Measurements from ENCODE around the gene CRABP2. TPM values are rescaled to one million over a fixed set of nuclear protein-coding genes. Genes with fewer than 3 reads are reported as not detected.

CRABP2 gene
- total RNA-seq, 1 experiment from 2014 or later: 31.9 TPM

DNA sequence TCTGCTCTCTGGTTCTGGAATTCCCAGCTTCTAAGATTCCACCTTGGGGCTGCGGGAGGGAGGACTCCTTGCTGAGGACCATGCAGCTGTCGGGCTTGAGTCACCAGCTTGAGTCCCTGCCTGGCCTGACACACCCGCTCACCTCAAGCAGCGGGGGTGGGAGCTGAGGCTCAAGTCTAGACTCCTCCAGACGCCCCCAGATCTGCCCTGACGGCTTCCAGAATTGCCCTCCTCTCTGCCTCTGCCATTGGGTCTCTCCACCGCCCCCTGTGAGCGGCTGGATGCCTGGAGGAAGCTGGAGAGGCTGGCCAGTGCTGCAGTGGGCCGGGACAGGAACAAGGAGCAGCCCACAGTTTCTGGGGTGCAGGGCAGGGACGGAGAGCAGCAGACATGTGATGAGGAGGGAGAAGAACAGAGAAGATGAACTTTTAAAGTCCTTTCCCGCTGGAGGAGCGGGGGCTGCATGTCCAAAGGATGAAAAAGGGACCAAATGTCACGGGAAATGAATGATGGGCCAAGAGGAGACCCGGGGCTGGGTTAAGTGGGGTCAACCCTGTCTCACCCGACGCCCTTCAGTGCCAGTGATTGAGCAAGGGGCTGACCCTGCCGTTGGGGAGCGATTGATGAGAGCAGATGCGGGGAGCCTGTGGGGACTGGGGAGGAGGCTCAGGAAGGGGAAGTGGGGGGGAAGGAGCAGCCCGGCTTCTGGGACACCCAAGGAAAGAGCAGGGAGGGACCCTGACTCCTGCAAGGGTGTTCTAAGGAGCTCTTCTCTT lies 13.5 kb downstream of the CRABP2 start:
- peak; percentile 66 for DNase-seq (ENCODE audit: low read depth)

DNA sequence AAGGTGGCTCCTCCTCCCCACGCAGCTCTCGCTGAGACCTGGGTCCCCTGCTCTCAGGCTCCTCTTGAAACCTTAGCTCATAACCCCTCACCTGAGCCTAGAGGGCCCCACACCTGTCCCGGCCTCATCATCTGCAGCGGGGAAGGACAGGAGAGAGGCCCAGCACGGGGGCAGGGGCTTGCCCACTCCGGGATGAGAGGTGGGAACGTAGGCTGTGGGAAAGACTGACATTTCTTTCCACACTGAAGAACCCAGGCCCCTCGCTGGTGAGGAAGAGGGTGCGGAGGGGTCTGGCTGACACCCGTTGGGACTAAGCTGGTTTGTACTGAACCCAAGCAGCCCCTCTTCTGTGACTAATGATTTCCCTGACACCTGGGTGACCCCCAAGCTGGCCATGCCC lies 14.2 kb downstream of the CRABP2 start:
- no peak for DNase-seq (ENCODE audit: low read depth)

GRCh38 chr1:156690675-156691036 lies 14.7 kb downstream of the CRABP2 start:
- DNase-seq (ENCODE audit: low read depth): no peak

GRCh38 chr1:156689953-156690674 lies 15.3 kb downstream of the CRABP2 start:
- DNase-seq (ENCODE audit: low read depth): no peak

DNA sequence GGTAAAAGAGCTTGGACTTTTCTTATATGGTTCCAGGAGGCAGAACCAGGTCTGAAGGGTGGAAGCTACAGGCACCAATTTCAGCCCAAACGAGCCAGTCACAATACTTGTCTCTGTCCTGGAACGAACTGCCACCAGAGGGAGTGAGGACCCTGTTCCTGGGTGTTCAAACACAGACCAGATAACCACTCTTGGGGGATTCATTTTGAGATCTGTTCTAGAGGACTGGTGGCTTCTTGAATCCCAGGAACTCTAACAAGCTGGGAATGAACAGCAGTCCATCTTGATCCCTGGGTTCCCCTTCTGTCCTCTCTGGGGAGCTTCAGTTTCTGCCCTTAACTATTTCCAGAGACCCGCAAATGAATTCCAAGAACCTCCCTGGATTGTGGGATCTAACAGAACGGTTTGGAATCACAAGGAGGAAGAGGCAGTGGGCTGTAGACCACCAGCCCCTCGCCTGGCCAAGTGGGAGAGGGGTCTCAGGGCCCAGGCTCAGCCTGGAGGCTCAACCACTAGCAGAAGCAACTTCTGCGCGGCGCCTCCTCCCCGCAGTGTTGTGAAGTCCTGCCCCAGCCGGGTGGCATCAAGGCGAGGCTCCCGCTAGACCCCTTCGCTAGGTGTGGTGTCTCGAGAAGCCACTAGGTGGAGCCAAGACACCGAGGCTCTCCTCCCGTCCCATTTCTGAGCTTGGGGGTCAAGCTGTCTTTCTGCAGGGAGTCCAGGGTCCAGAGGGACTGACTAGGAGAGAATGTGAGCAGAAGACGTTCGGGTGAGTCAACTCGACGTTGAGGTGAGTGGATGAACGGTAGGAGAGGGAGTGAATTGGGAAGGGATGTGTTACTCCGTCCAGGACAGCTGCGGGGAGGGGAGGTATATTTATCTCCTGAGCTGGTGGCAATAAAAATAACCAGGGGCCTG lies 16.1 kb downstream of the CRABP2 start:
- DNase-seq (ENCODE audit: low read depth): peak; percentile 84

DNA sequence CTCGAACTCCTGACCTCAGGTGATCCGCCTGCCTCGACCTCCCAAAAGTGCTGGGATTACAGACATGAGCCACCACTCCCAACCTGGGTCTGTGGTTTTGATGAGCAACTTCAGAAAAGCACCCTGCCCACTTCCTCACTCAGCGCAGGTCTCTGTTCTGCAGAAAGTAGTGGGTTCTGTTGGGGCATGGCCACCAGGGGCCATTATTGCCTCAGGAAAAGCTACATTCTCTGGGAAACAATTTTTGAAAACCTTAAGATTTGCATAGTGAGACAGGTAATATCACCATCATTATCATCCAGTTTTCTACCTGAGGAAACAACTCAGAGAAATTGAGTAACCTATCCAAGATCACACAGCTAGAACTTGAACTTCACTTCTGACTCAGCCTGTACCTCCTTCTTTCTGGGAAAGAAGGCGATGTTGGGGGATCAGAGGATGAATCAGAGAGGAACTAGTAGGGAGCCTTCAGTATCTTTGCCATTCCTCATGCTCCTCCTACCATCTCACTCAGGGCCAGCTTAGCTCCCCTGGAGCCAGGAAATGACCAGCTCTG lies 21.1 kb downstream of the CRABP2 start:
- peak; percentile 84 for DNase-seq (ENCODE audit: low read depth)

- no peak for DNase-seq (ENCODE audit: low read depth)
Observed at GRCh38 chr1:156682166-156682890, 23.1 kb downstream of the CRABP2 start.

DNA sequence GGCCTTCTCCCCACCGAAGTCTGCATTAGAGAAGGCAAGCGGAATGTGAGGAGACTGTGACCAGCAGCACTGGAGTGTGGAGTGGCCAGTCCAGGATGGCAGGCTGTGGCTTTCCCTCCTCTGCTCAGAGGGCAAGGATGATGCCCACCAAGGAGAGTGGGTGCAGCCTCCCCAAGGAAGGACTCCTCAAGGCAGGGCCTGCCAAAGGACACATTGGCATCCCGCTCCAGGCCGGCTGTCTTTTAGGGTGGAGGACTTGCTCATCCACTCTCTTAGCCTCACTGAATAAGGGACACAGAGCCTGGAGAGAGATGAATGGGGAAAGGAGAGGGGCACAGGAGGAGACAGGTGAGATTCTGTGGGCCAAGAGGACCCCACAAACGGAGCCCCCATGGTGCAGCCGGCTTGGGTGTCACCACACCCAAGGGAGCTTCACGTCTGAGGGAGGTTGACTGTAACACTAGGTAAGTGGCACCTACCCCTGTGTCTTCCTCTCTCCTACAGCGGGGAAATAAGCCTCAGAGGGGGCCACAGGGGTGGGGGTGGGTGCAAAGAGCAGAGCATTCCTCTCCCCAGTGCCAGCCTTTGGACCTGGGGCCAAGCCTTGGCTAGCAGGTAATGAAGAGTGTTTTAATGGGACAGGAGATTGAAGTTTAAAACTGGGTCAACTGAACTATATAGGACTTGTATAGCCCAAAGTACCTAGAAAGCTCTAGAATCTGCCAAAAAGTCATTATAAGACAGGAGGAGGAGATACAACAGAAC lies 24.0 kb downstream of the CRABP2 start:
- no peak for DNase-seq (ENCODE audit: low read depth)

GRCh38 chr1:156680056-156680455 lies 25.3 kb downstream of the CRABP2 start:
- DNase-seq (ENCODE audit: low read depth): no peak

- peak; percentile 76 for DNase-seq (ENCODE audit: low read depth)
Observed at GRCh38 chr1:156677616-156678596, 27.5 kb downstream of the CRABP2 start.

- DNase-seq (ENCODE audit: low read depth): no peak
Observed at GRCh38 chr1:156676820-156677615, 28.4 kb downstream of the CRABP2 start, which contains the start of gene NES. Gene NES (minus strand): TSS chr1:156677407. CDS start chr1:156677264, 143 bp downstream.

GRCh38 chr1:156676114-156676819 lies 29.1 kb downstream of the CRABP2 start:
- no peak for DNase-seq (ENCODE audit: low read depth)

DNA sequence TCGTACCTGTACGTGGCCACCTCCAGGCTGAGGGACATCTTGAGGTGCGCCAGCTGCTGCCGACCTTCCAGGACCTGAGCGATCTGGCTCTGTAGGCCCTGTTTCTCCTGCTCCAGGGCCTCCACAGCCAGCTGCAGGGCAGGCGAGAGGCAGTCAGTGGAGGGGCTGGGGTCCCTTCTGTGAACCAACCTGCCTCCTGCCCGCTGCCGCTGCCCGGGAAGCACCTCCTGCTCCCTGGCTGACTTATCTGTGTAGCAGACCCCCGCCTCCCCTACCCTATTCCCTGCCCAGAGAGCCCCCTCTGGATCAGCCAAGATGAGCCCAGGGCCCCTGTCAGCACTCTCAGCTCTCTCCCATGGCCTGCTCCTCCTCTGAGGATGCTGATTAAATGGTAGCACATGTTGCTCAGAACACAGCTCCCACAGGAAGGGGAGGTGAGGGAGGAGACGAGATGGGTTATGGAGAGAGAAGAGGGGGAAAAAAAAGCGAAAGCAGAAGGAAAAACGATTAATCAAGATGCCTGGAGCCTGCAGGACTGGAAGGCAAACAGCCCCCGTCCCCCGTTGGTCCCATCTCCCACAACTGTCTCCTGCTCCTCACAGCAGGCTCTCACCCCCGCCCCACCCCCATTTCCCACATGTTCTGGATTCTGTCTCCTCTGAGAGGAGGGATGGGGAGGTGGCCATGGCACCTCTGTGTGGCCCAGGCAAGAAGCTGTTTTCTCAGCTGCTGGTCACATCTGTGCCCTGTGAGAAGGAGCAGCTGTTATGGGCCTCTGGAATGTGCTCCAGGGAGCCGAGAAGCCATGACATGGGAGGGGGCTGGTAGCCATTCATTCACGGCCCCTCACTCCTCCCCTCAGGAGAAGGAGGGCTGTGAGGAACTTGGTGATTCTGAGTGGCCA lies 29.9 kb downstream of the CRABP2 start:
- DNase-seq (ENCODE audit: low read depth): no peak

GRCh38 chr1:156673387-156674121 lies 31.8 kb downstream of the CRABP2 start:
- peak; percentile 55 for DNase-seq (ENCODE audit: low read depth)

GRCh38 chr1:156671804-156672203 lies 33.6 kb downstream of the CRABP2 start:
- no peak for DNase-seq (ENCODE audit: low read depth)

DNA sequence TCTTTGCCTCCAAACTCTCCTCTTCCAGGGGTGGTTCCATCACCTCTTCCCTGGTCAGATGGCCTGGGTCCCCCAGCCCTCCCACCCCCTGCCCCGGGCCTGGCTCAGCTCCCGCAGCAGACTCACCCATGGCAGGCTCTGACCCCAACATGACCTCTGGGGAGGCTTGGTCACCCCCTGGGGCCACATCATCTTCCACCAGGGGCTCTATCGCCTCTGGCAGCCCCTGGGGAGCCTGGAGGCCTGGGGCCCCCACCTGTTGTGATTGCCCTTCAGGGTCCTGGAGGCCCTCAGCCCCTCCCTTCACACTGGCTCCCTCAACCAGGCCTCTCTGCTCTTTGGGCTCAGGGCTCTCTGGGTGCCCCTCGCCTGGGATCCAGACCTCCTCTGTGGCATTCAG lies 34.6 kb downstream of the CRABP2 start:
- no peak for DNase-seq (ENCODE audit: low read depth)
